Embryonic facial prominence (tissue), 1 donor: ENCODE data around the gene PPP2R5C.
A peak's percentile ranks its signal among the peaks of the same experiment; 100 is the strongest.

ENCODE experiments used
- DNase-seq: peaks from one replicate; pipeline ENCODE4 v3.0.0-alpha.2; 2016; ENCODE audit errors: extremely low spot score

Gene PPP2R5C

GRCh38 chr14:101755591-101756324 is 5.8 kb upstream of the PPP2R5C start:
- no peak for DNase-seq

GRCh38 chr14:101757064-101757838 is 4.3 kb upstream of the PPP2R5C start:
- no peak for DNase-seq

DNA sequence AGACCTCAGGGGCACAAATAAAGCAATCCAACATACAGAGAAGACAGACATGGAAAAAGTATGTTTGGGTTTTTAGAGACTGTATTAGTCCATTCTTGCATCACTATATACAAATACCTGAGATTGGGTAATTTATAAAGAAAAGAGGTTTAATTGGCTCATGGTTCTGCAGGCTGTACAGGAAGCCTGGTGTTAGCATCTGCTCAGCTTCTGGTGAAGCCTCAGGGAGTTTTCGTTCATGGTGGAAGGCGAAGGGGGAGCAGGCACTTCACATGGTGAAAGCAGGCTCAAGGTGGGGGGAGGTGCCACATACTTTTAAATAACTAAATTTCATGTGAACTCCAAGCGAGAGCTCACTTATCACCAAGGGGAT is 3.7 kb upstream of the PPP2R5C start:
- DNase-seq, result no peak

DNA sequence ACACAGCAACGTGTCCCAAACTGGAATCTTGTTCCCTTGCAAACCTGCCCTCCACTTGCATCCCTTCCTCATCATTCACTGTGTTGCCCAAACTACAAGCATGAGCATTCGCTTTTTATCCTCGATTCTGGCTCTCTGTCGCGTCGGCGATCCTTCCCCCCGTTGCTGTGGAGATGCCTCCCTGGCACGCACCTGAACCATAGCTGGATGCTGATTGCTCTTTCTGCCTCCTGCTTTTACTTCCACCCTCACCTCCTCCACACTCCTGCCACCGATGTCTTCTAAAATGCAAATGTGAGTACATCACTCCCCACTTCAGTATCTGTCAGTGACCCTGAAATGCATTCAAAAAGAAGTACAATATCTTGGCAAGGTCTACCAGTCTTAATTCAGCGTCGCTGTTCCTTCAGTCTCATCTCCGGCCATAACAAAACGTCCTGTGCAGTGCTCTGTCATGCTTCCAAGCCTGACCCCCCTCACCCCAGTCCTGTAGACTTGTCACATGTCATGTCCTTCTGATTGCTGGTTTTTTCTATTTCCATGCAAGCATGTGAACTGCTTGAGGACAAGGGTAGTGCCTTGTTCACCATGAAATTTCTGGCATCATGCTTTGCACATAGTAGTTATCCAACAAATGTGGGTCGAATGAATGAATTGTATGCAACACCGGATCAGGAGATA is 2.5 kb upstream of the PPP2R5C start:
- no peak for DNase-seq

DNA sequence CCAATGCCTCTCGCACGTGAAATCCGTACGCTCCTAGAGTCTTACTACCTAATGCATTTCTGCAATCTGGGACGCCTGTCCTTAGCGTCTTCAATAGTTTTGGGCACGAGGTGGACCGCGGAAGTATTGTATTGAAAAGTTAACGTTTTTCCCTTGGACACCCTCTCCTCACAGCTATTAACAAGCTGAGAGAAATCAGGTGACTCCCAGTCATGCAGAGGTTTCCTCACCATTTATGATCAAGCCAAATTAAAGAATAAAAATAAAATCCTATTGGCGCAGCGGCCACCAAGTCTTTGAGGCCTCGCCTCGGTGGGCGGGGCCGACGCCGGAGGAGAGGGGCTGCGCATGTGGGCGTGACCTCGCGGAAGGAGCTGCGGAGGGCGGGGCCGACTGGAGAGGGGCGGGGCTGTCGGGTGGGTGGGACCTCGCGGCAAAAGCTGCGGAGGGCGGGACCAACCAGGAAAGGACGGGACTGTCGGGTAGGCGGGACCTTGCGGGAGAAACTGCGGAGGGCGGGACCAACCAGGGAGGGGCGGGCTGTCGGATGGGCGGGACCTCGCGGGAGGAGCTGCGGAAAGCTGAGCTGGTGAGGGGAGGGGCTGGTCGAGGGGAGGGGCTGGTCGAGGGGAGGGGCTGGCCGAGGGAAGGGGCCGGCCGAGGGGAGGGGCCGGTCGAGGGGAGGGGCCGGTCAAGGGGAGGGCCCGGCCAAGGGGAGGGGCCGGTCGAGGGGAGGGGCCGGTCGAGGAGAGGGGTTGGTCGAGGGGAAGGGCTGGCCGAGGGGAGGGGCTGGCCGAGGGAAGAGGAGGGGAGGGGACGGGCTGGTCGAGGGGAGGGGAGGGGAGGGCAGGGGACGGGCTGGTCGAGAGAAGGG is 1.1 kb upstream of the PPP2R5C start:
- DNase-seq, result peak; percentile 96

DNA sequence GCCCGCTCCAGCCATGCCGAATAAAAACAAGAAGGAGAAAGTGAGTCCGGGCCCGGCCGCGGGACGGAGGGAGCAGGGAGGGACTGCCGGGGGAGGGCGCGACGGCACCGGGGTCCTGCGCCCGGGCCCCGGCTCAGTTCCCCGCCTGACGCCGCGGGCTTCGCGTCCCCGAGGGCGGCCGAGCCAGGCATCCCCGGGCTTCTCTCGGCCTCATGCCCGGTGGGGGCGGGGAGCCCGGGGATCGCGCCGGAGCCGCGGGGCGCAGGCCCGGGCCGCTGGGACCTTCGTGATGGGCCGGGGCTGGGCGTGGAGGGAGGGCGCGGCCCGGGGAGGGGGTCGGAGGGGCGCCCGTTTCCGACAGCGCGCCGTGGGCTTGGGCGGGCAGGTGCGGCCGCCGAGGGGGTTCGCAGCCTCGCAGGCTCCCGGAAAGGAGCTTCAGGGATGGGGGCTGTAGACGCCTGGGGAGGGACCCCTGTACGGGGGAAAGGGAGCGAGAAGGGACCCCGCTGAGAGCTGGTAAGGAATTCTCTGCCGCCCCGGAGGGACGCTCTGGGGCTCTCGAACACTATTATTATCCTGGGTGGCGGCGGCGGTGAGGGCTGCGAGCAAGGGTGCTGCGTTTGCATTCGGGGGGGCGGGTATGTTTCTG is 496 bp downstream of the PPP2R5C start:
- DNase-seq, result no peak

- no peak for DNase-seq
Measured at GRCh38 chr14:101762530-101763101, 1.1 kb downstream of the PPP2R5C start.

DNA sequence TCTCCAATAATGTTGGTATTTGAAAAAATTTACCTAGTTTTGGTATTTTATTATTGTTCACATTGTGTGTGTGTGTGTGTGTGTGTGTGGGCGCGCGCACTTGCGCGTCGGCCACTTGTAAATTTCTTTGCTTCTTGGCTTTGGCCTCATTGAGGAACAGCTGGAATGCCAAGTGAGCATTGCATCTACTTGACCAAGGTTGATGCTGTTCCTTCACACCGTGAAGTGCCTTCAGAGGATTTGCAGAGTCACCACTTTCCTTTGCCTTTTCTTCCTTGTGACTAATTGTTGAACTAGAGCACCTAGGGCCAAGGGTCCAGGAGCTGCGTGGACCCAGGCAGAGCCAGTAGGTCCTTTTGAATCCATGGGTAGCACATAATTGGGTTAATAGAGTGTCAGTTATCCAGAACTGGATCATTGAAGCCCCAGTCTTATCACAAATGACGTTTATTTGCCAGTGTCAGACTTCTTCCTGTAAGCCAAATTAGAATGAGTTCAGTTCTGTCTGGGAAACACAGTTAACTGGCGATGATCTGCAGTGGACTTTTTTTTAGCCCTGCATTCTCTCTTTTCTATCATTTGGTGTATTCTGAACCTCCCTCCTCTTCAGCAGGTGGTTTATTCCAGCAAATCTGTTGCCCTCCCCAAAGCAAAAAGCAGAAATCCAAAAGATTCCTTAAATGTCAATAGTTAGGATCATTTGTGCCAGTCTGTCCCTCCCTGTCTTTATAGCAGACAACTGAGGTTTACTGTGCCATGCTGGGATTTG is 2.6 kb downstream of the PPP2R5C start:
- DNase-seq, result no peak

- DNase-seq, result no peak
Measured at GRCh38 chr14:101767618-101768362, 6.3 kb downstream of the PPP2R5C start.

DNA sequence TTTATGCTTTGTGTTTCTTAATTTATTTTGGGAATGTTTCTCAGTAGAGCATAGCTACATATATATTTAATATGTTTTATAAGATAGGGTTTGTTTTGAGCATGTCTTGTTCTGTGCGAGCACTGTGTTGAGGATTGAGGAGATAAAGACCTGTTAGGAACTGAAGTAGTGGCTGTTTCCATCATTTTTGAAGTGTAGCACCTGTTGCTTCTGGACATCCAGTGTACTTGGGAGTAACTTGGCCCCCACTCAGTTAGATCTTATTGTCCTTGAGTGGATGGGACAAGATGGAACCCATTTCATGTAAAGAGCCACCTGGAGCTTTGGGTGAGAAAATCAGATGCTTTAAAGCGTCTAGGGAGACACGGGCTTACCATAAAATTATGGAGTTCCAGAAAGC is 8.7 kb downstream of the PPP2R5C start:
- DNase-seq, result no peak

DNA sequence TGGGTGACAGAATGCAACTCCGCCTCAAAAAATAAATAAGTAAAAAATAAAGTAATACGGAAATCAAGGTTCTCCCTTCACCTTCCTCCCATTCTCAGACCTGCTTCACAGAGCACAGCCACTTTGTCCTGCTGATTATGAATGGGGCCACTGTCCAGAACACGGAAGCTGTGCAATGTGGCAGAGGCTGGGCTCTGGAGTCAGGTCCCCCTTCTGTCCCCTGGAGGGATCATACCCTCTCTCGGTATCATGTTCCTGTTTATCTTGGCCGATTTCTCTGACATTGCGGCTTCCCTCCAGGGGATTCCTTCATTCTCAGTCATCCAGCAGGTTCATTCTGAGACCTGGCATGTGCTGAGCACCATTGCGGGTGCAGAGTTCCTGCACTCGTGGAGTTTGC is 11.3 kb downstream of the PPP2R5C start:
- DNase-seq, result no peak

DNA sequence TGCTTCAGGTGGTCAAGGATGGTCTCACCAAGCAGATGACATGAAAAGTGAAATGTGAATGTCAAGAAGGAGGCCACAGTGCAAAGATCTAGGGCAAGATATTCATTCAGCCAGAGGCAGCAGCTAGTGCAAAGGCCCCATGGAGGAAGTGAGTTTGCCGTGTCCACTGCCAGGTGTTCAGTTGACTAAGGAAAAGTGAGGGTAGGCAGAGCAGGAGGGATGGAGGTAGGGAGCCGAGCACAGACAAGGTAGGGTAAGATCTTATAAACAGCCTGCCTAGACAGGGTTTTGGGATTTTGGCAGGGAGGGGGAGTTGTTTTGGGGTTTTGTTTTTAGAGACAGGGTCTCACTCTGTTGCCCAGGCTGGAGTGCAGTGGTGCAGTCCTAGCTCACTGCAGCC is 11.9 kb downstream of the PPP2R5C start:
- DNase-seq, result no peak

GRCh38 chr14:101774006-101774795 is 12.7 kb downstream of the PPP2R5C start:
- DNase-seq, result no peak

- no peak for DNase-seq
Measured at GRCh38 chr14:101774814-101775213, 13.3 kb downstream of the PPP2R5C start.

GRCh38 chr14:101775826-101776225 is 14.3 kb downstream of the PPP2R5C start:
- no peak for DNase-seq

GRCh38 chr14:101776344-101776743 is 14.8 kb downstream of the PPP2R5C start:
- DNase-seq, result no peak

DNA sequence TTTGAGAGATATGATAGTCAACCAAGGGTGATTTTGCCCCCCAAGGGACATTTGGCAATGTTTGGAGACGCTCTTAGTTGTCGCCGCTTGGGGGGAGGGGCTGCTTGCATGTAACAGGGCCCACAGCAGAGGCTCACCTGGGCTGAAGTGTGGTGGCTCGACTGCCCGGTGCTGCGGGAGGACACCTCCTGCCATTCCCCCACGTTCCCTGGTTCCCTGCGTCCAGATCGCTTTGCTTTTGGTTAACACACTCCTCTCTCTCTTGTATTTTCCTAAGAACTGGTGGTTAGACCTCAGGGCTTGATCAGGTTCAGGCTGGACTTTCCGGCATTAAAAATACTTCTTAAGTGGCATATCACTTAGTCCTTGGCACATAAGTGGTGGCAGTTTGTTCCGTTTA is 18.9 kb downstream of the PPP2R5C start:
- DNase-seq, result no peak

GRCh38 chr14:101780887-101781239 is 19.4 kb downstream of the PPP2R5C start:
- no peak for DNase-seq
